HG03139 (cell line): ENCODE data around the gene TIGD1.
A peak's percentile ranks its signal among the peaks of the same experiment; 100 is the strongest.

Experiments used
- ATAC-seq: cut with Tn5 transposase; IDR thresholded peaks from one replicate; pipeline ENCODE4 v1.9.1; 2021; ENCODE audit not compliant: unreplicated experiment

Gene TIGD1

DNA sequence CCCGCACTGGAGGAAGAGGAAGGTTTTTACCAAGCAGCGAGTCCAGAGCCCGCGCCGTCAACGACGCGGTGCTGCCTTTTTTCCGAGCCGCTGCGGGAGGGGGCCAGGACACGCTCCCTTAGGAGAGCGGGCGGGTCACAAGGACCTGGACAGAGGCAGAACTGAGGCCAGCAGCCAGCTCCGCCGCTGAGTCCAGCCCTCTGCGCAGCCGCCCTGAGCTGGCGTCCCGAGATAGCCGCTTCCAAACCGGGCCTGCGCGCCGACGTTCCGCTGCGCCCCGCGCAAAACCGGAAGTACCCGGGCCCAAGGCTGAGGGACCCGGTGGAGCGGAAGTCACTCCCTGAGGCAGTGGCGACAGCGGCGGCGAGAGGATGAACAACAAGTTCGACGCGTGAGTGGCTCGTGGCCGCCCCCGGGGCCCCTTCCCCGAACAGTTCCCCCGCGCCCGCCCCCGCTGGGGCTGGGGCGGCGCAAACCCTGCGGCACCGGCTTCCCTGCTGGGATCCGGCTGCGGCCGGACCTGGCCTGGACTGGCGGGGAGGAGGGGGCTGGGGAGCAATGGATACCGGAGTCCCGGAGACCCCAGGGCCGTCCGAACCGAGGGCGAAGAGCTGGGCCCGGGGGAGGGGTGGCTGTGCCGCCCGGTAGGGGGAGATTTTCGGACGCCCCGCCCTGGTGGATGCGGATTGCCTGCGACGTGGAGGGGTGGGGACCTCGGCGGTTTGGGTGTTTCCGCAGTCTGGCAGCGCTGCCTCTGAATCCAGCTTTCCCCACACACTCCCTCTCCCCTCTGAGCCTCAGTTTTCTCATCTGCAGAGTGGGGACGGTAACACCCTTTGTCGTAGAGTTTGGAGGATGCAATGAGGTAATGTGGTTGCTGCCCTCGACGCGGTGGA is at the start of gene TIGD1, which contains the start of gene EIF4E2:
TIGD1 (minus strand) TSS at position 204 of the 896 bp plus-strand sequence. CDS start 675 bp downstream, outside the sequence.
EIF4E2 (plus strand) TSS at position 336 of the 896 bp plus-strand sequence; CDS start at position 372, 36 bp downstream.
- peak; percentile 92 for ATAC-seq

DNA sequence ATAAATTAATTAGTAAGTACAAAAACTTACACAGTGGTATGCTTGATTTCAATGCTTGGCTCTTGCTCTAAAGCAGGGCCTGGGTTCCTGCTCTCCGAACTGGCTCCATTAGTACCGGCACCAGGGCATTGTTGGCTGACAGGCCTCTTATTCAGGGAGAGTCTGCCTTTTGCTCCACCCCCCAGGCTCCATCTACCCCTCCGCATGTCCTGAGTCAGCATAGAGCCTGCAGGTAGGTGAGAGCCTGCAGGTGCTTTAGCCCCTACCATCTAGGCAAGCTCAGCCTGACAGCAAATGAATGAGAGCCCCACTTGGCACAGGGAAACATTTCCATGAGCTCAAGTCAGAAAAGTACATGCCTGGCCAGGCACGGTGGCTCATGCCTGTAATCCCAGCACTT is 47.9 kb upstream of the TIGD1 start:
- no peak for ATAC-seq

DNA sequence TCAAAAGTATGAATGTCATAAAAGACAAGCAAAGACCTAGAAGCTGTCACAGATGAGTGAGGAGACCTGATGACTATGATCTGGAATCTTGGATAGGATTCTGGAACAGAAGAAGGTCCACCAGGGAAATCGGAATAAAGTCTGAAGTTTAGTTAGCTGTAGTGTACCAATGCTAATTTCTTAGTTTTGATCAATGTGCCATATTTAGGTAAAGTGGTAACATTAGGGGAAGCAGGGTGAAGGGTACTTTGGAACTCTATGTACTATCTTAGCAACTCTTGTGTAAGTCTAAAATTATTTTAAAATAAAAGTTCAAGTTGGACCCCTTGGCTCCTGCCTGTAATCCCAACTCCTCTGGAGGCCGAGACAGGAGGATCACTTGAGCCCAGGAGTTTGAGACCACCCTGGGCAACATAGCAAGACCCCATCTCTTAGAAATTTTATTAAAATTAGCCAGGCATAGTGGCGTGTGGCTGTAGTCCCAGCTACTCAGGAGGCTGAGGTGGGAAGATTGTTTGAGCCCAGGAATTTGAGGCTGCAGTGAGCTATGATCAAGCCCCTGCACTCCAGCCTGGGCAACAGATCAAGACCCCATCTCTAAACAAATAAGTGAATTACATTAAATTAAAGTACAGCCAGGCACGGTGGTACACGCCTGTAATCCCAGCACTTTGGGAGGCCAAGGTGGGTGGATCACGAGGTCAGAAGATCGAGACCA is 47.2 kb upstream of the TIGD1 start:
- ATAC-seq, result no peak

DNA sequence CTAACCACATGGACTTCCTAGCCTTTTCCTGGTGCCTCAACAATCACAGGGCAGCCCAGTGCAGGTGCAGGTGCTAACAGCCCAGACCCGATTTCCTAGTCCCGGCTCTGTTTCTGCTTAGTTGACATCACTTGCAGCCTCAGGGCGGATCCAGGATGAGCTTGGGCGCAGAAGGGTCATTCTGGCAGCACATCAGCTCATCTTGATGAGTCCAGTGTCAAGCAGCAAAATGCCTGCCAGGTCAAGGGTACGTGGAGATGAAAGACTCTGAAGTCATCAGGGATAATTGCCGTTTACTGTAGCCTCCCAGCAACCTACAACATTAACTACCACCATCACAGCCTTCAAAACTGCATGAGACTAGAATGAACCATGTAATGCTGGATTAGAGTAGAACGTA is 43.6 kb upstream of the TIGD1 start:
- no peak for ATAC-seq

DNA sequence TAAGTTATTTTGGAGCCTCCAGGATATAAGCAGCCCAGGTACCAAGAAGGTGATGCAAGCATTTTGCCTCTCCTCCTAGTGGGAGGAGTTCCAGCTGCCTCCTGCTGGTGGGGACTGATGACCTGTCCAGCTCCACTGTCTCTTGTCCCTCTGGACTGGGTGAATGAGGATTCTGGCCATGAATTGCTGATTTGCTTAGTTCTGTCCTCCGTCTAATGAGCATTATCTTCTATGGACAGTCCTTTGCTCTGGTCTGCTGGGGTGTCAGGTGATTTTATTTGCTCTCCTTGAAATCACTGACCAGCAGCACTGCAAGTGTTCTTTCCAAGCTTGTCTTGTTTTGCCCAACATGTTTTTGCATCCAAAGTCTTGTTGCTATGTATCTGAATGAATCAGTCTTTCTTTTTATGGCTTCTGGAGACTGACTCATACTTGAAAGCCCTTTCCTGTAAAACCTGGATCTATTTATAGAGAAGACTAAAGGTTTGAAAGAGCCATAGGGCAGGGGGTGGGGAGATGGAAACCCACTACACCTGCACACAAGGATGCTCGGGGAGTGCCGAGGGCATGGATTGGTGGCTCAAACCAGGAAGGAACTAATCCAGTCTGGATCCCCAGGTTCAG is 42.5 kb upstream of the TIGD1 start:
- no peak for ATAC-seq

DNA sequence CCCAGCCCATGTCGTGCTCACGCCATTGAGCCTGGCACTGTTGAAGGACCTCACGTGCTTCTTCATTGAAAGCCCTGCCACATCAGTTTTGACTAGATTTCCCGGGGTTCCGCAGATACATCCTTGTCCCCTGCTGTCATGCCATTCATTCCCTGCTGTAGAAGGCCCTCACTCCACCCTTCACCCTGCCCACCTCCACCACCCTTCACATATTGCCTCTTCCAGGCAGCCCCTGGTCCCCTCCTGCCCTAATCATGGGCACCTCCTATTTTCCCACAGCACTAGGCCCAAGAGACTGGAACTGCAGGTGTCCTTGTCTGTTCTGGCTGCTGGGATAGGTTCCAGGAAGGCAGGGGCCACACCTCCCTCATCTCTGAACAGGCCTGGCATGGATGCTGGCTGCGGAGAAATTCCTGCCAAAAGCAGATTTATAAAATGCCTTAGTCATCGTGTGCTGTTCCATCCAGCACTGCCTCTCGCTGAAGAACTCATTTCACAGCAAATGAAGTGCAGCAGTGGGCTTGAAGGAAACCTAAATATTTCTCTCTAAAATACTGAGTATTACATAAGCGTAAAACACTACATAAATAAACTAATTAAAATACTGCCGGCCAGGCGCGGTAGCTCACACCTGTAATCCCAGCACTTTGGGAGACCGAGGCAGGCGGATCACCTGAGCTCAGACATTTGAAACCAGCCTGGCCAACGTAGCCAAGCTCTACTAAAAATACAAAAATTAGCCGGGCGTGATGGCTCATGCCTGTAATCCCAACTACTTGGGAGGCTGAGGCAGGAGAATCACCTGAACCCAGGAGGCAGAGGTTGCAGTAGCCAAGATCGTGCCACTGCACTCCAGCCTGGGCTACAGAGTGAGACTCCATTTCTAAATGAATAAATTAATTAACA is 38.6 kb upstream of the TIGD1 start:
- ATAC-seq, result no peak

DNA sequence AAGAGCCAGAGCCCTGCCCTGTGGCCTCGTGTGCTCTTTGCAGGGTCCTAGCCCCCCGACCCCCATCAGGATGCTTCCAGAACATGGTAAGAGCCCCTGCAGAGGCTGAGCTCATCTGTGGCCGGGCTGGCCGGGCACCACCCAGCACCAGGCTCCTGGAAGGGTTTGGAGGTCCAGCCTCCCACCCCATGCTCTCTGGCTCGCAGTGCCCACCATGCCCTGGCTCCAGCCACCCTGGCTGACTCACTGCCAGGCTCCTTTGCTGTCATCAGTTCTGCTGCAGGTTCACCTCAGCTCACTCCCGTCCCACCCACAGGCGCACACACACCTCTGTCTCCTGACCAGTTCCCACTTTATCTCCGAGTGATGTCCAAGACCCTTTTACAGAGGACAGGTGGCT is 37.7 kb upstream of the TIGD1 start:
- ATAC-seq, result no peak

DNA sequence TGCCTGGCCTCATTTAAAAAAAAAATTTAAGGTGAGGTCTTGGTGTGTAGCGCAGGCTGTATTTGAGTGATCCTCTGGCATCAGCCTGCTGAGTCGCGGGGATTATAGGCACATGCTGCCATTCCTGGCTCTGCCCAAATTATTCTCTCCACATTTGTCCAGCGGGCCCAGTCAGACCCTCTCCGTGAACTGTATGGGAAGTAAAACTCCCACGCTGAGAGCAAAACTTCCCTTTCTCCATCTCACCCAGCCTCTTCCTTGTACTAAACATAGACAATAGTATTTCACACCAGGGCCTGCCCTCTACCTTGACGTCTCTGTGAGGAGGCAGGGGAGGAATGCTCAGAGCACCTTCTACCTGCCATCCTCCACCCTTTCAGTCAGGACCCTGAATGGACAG is 37.2 kb upstream of the TIGD1 start:
- ATAC-seq, result no peak

DNA sequence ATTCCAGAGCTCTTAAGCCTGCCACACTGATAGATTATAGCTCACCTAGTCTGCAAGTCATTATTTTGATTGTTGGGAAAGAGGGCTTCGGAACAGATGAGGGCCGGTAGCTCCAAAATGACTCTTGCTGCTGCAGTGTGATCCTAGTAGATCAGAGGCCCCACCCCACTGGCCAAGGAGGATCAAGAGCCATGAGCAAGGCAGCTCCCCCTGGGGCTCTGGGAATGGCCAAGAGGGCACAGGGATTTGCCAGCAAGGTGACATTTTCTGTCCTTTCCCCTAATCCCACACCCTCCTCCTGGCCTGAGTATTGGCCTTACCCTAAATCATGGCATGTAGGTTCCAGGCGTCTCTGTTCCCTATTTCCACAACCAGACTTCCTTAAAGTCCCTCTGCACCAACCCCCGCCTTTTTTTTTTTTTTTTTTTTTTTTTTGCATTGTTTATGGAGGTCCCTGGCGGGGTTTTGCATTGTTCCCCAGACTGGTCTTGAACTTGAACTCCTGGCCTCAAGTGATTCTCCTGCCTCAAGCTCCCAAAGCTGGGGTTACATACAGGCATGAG is 36.7 kb upstream of the TIGD1 start:
- ATAC-seq, result no peak

DNA sequence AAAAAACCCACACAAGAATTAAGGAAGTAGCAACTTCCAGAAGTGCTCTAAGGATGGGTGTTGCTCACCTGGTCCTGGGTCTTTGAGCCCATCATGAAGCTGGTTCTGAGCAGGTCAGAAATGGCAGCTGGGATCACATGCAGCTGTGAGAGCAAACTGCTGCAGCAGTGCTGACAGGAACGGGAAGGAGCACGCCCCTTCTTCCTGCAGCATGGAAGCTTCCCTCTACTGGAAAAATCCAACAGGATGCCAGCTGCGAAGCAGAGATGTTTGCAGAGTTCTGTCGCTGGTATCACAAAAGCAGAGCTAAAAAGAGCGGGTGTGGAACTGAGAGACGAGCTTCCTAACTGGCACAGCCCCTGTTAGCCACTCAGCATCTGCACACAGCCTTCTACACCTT is 33.9 kb upstream of the TIGD1 start:
- no peak for ATAC-seq

DNA sequence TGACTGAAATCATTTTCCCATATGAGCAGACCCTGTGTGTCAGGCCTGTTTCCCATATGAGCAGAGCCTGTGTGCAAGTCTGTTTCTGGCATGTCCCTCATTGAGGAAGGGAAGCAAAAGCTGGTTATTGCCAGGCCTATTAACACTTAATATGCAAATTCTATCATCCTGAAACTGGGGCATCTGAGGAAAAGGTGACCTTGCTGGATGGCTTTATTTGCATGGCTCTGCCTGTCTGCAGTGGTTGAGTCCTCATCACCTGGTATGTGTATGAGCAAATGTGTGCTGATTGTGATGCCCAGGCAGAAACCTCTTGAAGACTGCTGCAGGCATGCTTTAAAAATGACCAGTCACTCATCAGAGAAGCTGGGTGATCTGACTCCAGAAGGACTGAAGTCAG is 31.4 kb upstream of the TIGD1 start:
- ATAC-seq, result no peak

DNA sequence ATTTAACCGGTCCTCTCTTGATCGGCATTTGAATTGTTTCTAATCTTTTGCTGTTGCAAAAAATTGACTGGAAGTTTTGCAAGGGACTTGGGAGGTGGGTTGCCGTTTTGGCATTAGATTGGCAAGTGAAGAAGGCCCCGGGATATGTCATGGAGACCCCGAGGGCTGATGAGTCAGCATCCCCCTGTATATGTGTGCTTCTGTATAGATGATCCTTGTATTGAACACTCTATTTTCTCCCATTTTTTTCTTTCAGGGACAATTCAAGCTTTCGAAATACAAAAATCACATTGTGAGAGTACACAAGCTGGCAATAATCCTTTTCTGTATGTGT is 30.3 kb upstream of the TIGD1 start:
- ATAC-seq, result no peak

DNA sequence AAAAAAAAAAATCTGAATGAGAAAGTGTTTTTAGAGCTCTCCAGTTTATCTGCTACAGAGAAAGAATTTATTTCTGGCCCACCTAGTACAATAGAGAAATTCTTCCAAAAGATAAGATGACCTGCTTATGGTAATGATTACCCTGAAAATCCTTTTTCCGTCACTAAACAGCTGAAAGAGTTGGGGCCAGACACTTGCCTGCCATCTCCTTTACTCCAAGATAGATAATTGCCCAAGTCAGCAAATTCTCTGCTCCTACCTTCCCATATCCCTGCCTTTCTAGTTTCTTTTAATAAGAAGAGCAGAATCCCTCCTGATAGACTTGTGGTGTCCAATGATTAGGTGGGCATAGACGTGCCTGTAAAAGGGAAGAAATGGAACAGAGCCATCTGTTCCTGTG is 28.3 kb upstream of the TIGD1 start:
- ATAC-seq, result no peak

DNA sequence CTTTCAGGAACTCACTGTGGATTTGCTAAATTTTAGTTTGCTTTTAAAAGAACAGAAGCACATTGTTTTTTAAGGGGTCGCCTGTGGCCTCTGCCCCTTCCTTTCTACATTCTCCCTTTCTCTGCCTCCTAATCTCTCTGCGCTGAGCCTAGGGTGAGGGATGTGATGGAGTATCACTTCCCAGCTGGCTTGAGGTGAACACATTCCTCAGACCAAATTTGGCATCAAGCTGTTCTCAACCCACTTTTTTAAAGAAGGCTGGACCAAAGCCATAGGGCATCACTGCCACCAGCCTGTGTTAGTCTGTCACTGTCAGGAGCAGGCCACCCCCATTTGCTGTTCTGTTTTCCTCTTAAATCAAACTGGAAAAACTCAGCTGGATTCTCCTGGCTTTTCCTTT is 27.5 kb upstream of the TIGD1 start:
- ATAC-seq, result no peak

DNA sequence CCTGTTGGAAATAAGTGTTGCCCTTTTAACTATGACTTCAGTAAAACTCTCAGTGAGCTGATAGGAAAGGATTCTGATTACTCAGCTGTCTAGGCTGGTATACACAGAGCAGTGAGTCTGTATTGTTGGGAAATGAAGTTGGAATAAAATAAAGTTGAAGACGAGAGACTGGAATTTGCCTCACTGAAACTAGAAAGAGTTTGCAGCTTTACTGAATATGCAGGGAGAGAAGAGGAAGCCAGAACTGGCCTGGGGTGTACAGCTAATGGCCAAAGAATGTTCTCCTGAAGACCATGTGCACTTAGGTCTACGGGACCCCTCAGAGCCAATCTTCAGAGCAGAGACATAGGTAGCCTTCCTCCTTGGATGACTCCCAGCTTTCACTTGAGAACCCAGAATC is 26.6 kb upstream of the TIGD1 start:
- no peak for ATAC-seq

DNA sequence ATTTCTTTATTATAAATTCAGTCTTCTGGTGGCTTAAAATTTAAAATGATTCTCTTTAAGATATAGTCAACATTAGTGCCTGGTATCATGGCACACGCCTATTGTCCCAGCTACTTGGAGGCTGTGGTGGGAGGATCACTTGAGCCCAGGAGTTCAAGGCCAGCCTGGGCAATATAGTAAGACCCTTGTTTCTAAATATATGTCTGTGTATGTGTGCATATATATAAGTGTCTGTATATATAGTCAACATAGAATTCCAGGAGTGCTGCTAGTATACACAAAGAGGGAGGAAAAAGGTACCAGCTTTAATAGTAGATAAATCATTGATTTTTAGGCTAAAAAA is 25.0 kb upstream of the TIGD1 start:
- no peak for ATAC-seq

DNA sequence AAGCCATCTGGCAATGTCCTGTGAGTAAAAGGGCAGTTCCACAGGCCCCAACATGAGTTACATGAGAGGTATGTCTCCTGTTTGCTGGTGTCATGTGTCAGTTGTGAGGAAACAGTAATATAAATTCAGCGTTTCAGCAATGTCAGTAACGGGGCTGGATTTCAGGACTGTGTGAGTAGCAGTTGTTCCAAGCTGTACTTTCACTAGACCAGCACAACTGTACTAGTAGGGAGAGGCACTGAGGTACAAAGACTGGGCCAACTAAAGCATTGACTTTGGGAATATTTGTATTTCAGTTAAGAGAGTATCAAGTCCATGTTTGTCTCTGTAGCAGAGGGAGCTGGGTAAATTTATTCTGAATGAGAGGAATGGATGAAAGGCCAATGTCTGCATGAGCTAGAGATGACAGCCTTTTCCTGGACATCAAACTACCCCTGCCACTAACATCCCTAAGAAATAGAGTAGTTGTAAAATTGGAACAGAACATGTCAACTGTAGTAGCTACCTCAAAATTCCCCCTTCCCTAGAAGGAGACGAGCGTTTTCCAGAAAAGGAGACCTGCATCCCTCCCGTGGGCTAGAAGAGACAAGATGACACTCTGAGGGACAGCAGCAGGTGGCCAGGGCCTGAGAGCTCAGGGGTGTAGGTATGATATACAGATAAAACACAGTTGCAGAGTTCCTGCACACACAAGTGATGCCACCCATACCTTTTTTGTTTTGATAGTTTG is 24.5 kb upstream of the TIGD1 start:
- no peak for ATAC-seq

DNA sequence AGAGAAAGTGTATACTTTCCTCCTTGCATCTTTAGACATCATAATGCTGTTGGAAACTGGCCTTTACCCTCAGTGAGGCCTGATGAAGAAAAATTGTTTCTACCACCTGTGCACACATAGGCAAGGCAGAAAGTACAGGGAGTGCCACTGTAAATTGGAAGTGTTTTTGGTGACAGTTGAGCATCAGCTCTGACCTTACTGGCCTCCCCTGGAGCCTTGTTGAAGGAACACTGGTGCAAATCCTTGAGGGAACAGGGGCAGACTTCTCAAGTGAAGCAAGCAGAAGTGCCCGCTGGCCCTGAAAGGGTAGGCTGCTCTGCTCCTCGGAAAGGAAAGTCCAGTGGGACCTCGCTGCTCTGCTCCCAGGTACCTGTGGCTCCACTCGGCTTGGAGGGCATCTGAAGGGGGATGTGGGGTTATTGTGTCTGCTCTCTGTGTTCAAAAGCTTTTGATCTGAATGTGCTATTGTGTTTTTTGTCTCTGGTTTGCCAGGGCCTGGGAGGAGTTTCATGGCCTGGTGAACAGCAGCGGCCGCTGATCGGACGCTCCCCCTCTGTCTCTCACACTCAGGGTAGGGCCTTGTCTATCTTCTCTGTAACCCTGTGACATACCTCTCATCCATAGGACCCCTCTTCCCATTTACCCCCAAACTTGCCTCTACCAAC is 23.5 kb upstream of the TIGD1 start:
- no peak for ATAC-seq

DNA sequence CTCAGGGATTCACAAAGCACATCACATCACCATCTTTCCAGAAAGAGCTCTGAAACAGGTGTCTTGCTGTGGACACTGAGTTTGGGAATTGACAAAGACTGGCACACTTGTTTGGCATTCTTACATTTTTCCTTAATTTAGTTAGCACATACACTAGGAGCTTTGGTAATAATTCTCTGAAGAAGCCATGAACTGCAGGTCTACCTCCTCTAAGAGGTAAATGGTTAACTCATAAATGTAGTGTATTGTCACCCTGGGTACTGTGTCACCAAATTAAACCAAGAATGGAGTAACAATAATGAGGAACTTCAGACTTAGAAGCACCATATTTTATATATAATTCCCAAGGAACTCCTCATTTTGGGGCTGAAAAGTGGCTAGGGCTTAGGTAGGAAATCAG is 22.7 kb upstream of the TIGD1 start:
- ATAC-seq, result no peak
